Neural progenitor cell (in vitro differentiated cells): ENCODE measurements around the gene CHD2. TPM values are rescaled to one million over a fixed set of nuclear protein-coding genes. Genes with fewer than 3 reads are reported as not detected.

Experiments used
- DNase-seq: peaks from one replicate; pipeline ENCODE4 v3.0.0-alpha.2; 2016; ENCODE audit warnings: low spot score
- H2AFZ ChIP-seq: fragments of 200-600 bp; sonication (generic); replicated peaks from 2 replicates; pipeline ENCODE4 v1.6.1; 2016; ENCODE audit warnings: antibody characterized with exemption
- H3F3A ChIP-seq: fragments of 200-600 bp; sonication (generic); 2 replicates; pipeline ENCODE4 v1.6.1; 2016; ENCODE audit warnings: antibody characterized with exemption, low read depth
- H3K27ac ChIP-seq: fragments of 200-600 bp; sonication (generic); 2 replicates; pipeline ENCODE4 v1.5.1; 2016; ENCODE audit warnings: mild to moderate bottlenecking
- H3K27me3 ChIP-seq: fragments of 200-600 bp; sonication (generic); 2 replicates; pipeline ENCODE4 v1.6.1; 2016; ENCODE audit warnings: mild to moderate bottlenecking, moderate library complexity
- H3K36me3 ChIP-seq: fragments of 200-600 bp; sonication (generic); 2 replicates; pipeline ENCODE4 v1.5.1; 2016
- H3K4me1 ChIP-seq: fragments of 200-600 bp; sonication (generic); 2 replicates; pipeline ENCODE4 v1.6.1; 2016; ENCODE audit warnings: mixed run types
- H3K4me2 ChIP-seq: fragments of 200-600 bp; sonication (generic); 2 replicates; pipeline ENCODE4 v1.6.1; 2016
- H3K4me3 ChIP-seq: fragments of 200-600 bp; sonication (generic); 2 replicates; pipeline ENCODE4 v1.5.1; 2016
- H3K79me2 ChIP-seq: fragments of 200-600 bp; sonication (generic); 2 replicates; pipeline ENCODE4 v1.6.1; 2016; ENCODE audit warnings: low read depth
- H3K9ac ChIP-seq: fragments of 200-600 bp; sonication (generic); 2 replicates; pipeline ENCODE4 v1.6.1; 2016
- H3K9me3 ChIP-seq: fragments of 200-600 bp; sonication (generic); 2 replicates; pipeline ENCODE4 v1.5.1; 2016; ENCODE audit warnings: low read depth
- H4K20me1 ChIP-seq: fragments of 200-600 bp; sonication (generic); 2 replicates; pipeline ENCODE4 v1.6.1; 2016; ENCODE audit warnings: low read depth
- H3K27ac Mint-ChIP-seq: 3 replicates; pipeline ENCODE4 v1.8.0; 2021; ENCODE audit warnings: mixed read lengths
- H3K27me3 Mint-ChIP-seq: 2 replicates; pipeline ENCODE4 v1.8.0; 2022; ENCODE audit warnings: low read depth, mild to moderate bottlenecking, inconsistent platforms, moderate library complexity, mixed read lengths; ENCODE audit not compliant: insufficient read depth
- H3K36me3 Mint-ChIP-seq: 3 replicates; pipeline ENCODE4 v1.8.0; 2021; ENCODE audit warnings: mixed read lengths
- H3K4me1 Mint-ChIP-seq: 3 replicates; pipeline ENCODE4 v1.8.0; 2021; ENCODE audit warnings: mixed read lengths
- H3K4me3 Mint-ChIP-seq: 3 replicates; pipeline ENCODE4 v1.8.0; 2021; ENCODE audit warnings: mild to moderate bottlenecking, moderate library complexity, mixed read lengths
- H3K9me3 Mint-ChIP-seq: 3 replicates; pipeline ENCODE4 v1.8.0; 2020; ENCODE audit warnings: mixed read lengths
- CTCF ChIP-seq: fragments of 200-600 bp; sonication (generic); IDR thresholded peaks from 2 replicates; pipeline ENCODE4 v1.5.1; 2017; ENCODE audit warnings: antibody characterized with exemption, mild to moderate bottlenecking
- EZH2 ChIP-seq: fragments of 200-600 bp; sonication (generic); IDR thresholded peaks from 2 replicates; pipeline ENCODE4 v1.6.1; 2017; ENCODE audit warnings: antibody characterized with exemption, mild to moderate bottlenecking, moderate library complexity
- EZH2phosphoT487 ChIP-seq: fragments of 200-600 bp; sonication (generic); IDR thresholded peaks from 2 replicates; pipeline ENCODE4 v1.6.1; 2017; ENCODE audit warnings: antibody characterized with exemption
- total RNA-seq: library from RNA; depleted of rRNA; stranded (reverse); fragments of >200 nt; gene quantifications from 2 replicates; pipeline ENCODE4 v1.2.3, GENCODE V29; 2015; ENCODE audit warnings: low replicate concordance

Gene CHD2
- total RNA-seq, 1 donor from 2014 or later: 128 TPM

- H3K4me2 ChIP-seq: no peak overlapping the region
- no peaks in the 10 kb centered on the region for H3K27me3 ChIP-seq
- no peaks in the 10 kb centered on the region for H3K9me3 ChIP-seq
- peaks cover 61% of the 10 kb centered on the region for H3F3A ChIP-seq
- no peak for DNase-seq
- no peak overlapping the region for H2AFZ ChIP-seq
- TF ChIP-seq EZH2 (no peak), CTCF (no peak)
- peaks cover 48% of the 10 kb centered on the region for H3K79me2 ChIP-seq
- Mint-ChIP-seq H3K9me3 (no peaks in the 10 kb centered on the region), H3K27ac (no peak overlapping the region), H3K36me3 (peaks cover 52% of the 10 kb centered on the region), H3K4me1 (peaks cover 12% of the 10 kb centered on the region), H3K27me3 (no peaks in the 10 kb centered on the region), H3K4me3 (no peak overlapping the region)
- H3K36me3 ChIP-seq: peaks cover 82% of the 10 kb centered on the region
- H3K4me1 ChIP-seq: no peaks in the 10 kb centered on the region
- no peak overlapping the region for H3K9ac ChIP-seq
- H3K27ac ChIP-seq: no peak overlapping the region
- H3K4me3 ChIP-seq: no peak overlapping the region
- peaks cover 61% of the 10 kb centered on the region for H4K20me1 ChIP-seq
These were observed 92.6 kb downstream of the CHD2 start for GRCh38 chr15:92992720-92993119.

GRCh38 chr15:92997821-92998220 is 97.7 kb downstream of the CHD2 start:
- Mint-ChIP-seq H3K4me3 (no peak overlapping the region), H3K36me3 (peaks cover 55% of the 10 kb centered on the region), H3K27me3 (peaks cover under 1% of the 10 kb centered on the region), H3K4me1 (no peaks in the 10 kb centered on the region), H3K27ac (no peak overlapping the region), H3K9me3 (no peaks in the 10 kb centered on the region)
- Histone ChIP-seq H3K36me3 (peaks cover 82% of the 10 kb centered on the region), H3K4me3 (no peak overlapping the region), H2AFZ (no peak overlapping the region), H3K9ac (no peak overlapping the region), H3K4me2 (no peak overlapping the region), H3K9me3 (no peaks in the 10 kb centered on the region), H3F3A (peaks cover 32% of the 10 kb centered on the region), H3K27me3 (no peaks in the 10 kb centered on the region), H3K79me2 (peaks cover 30% of the 10 kb centered on the region), H3K27ac (peak overlapping the region; percentile 31), H3K4me1 (no peaks in the 10 kb centered on the region), H4K20me1 (peaks cover 26% of the 10 kb centered on the region)
- TF ChIP-seq EZH2: no peak
- no peak for TF ChIP-seq CTCF
- TF ChIP-seq EZH2phosphoT487: no peak
- no peak for DNase-seq

- H3K4me3 Mint-ChIP-seq: no peak overlapping the region
- peaks cover 71% of the 10 kb centered on the region for H3K36me3 ChIP-seq
- no peak overlapping the region for H3K27ac Mint-ChIP-seq
These were observed 101.0 kb downstream of the CHD2 start for GRCh38 chr15:93001156-93001555.

More at GRCh38 chr15:93001156-93001555, 101.0 kb downstream of the CHD2 start:
- Histone ChIP-seq H2AFZ (no peak overlapping the region), H3K4me3 (no peak overlapping the region), H3K4me1 (no peaks in the 10 kb centered on the region), H3K9me3 (no peaks in the 10 kb centered on the region), H3K9ac (no peak overlapping the region), H3K27me3 (no peaks in the 10 kb centered on the region), H3K79me2 (peaks cover 16% of the 10 kb centered on the region), H3K4me2 (no peak overlapping the region), H3F3A (peaks cover 18% of the 10 kb centered on the region), H4K20me1 (peaks cover 10% of the 10 kb centered on the region), H3K27ac (peak overlapping the region; percentile 3)
- Mint-ChIP-seq H3K4me1 (no peaks in the 10 kb centered on the region), H3K36me3 (peaks cover 59% of the 10 kb centered on the region), H3K27me3 (peaks cover 3% of the 10 kb centered on the region), H3K9me3 (no peaks in the 10 kb centered on the region)
- no peak for TF ChIP-seq CTCF
- no peak for TF ChIP-seq EZH2
- no peak for TF ChIP-seq EZH2phosphoT487
- no peak for DNase-seq
